DMS53 treated with DMSO at 0.1 percent for 48 hours (cell line): ENCODE results near the gene B4GALT2.

ENCODE experiments used
- DNase-seq: peaks from one replicate; lab custom pipeline; 2025; ENCODE audit not compliant: unreplicated experiment; lab: John Stamatoyannopoulos, UW

Gene B4GALT2, protein sequence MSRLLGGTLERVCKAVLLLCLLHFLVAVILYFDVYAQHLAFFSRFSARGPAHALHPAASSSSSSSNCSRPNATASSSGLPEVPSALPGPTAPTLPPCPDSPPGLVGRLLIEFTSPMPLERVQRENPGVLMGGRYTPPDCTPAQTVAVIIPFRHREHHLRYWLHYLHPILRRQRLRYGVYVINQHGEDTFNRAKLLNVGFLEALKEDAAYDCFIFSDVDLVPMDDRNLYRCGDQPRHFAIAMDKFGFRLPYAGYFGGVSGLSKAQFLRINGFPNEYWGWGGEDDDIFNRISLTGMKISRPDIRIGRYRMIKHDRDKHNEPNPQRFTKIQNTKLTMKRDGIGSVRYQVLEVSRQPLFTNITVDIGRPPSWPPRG

DNA sequence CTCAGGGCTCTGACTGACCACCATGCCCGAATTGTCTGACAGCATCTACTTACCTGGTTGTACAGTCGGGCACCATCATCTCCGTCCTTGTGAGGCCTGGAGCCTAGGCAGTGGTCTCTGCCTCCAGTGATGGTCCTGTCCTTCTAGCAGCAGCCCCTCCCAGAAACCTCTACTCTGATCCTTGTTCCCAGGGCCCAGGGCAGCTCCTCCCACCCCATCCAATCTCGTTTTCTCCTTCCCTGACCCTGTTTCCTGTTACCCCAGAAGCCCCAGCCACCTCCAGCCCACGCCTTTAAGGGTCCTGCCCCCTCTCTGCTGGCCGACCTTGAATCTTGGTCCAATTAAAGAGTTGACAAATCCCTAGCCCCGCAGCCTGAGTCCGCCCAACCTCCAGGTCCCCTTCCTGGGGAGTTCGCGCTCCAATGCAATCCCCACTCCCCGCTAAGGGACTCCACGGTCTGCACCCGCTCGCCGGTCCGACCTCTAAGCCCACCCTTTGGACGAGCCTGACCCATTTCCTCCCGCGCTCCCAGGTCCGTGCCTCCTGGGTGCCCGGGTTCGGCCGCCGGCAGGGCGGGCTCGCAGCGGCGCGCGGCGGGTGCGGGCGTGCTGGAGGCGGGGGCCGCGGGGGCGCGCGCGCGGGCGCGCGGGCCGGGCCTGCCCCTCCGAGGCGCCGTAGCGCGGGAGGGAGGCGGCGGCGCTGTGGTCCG, at the start of gene B4GALT2:
Gene B4GALT2, plus strand, starts transcription at position 660 of the 710 bp plus-strand sequence. CDS start 1,951 bp downstream, outside the sequence.
- no peak for DNase-seq

DNA sequence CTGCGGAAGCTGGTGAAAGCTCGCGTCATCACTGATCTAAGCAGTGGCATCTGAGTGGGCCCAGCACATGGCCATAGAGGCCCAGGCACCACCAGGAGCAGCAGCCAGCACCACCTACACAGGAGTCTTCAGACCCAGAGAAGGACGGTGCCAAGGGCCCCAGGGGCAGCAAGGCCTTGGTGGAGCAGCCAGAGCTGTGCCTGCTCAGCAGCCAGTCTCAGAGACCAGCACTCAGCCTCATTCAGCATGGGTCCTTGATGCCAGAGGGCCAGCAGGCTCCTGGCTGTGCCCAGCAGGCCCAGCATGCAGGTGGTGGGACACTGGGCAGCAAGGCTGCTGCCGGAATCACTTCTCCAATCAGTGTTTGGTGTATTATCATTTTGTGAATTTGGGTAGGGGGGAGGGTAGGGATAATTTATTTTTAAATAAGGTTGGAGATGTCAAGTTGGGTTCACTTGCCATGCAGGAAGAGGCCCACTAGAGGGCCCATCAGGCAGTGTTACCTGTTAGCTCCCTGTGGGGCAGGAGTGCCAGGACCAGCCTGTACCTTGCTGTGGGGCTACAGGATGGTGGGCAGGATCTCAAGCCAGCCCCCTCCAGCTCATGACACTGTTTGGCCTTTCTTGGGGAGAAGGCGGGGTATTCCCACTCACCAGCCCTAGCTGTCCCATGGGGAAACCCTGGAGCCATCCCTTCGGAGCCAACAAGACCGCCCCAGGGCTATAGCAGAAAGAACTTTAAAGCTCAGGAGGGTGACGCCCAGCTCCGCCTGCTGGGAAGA, 48.7 kb upstream of the B4GALT2 start:
- peak; percentile 25 for DNase-seq

DNA sequence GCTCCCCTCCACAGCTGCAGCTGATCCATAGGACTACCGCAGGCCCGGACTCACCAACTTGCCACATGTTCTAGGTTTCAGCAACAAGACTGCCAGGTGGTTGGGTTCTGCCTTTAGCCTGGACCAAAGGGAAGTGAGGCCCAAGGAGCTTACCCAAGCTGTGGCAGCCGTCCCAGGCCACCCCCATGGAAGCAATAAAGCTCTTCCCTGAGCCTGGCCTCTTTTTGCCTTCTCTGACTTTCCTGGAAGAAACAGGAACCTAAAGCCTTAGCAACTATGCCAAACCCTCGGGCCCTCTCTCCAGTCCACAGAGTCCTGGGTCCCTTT, 48.1 kb upstream of the B4GALT2 start:
- DNase-seq: no peak

DNA sequence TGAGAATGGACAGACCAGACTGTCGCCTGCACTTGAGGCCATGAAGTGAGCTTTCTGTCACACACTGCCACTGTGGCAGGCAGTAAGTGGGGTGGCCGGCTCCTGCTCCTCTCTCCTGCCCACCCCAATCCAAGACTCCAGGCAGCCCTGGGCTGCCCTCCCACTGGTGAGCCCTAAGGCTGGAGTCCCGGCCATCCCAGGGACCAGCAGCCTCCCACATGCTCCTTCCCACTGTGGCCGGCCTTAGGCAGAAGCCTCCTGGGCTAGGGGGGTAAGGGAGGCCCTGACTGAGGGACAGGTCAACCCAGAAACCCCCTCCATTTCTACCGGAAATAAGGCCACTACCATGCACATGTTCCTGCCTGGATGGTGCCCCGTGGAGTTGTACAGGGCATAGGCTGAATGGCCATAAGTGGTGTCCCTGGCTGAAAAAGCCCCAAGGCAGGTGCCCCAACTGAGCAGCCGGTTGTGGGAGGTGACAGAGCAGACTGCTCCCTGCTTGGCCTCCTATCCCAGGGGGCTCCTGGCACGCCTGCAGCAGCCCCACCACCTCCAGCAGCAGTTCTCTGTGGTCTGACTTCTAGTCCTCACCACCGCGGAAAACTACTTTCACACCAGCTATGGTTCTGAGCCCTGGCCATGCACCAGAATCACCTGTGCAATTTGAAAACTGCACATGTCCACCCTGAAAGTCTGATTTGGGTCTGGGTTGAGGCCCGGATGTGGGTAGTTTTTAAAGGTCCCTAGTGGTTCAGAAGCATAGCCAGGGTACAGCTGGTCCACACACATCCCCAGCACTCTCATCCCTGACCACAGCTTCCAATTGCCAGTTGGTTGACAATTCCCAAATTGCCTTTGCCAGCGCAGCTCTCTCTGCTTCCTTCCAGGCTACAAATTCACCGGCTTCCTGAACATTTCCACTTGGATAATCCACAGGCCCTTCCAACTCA, 47.0 kb upstream of the B4GALT2 start:
- no peak for DNase-seq

DNA sequence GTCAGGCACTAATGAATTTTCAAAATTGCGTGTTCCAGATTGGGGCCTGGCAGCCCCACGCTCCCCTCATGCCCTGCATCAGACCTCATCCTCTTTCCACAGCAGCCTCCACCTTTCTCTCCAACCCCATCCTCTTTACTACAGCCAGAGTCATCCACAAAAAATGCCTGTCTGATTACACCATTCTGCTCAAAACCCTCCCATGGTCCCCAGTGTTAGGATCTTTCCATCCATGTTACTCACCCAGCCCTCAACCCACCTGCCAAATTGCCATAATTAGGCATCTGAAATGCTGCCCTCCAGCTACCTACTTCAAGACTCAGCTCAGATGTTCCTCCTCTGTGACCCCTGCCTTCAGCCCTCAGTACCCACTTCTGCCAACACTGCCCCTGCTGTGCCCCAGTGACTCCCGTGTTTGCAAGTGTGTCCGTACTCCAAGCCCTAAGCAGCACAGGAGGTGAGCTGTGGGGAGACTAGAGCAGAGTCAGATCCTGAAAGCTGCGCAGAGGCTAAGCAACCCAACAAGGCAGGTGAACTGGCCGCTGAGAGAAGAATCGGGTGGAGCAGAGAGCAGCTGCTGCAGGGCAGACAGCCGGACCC, 46.1 kb upstream of the B4GALT2 start:
- no peak for DNase-seq

DNA sequence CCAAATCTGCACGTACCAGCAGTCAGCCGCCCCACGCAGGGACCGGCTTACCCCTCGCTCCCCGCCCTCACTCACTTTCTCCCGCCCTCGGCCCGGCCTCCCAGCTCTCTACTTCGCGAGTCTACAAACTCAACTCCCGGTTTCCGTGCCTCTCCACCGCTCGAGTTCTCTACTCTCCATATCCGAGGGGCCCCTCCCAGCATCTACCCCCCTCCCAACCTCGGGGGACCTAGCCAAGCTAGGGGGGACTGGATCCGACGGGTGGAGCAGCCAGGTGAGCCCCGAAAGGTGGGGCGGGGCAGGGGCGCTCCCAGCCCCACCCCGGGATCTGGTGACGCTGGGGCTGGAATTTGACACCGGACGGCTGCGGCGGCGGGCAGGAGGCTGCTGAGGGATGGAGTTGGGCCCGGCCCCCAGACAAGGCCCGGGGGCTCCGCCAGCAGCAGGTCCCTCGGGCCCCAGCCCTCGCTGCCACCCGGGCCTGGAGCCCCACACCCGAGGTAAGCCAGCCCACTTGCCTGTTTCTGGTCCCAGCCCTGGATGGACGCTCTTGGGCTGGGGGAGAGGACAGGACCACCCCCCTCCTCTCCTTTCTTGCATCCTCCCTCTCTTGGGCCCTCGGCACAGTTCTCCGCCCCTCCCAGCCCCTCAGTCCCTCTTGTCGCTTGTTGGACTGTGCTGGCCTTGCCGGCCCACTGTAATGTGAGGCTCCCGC, 45.5 kb upstream of the B4GALT2 start, which contains the start of gene ARTN:
Gene ARTN, plus strand, starts transcription at position 416 of the 715 bp plus-strand sequence. CDS start 1,856 bp downstream, outside the sequence.
- no peak for DNase-seq

DNA sequence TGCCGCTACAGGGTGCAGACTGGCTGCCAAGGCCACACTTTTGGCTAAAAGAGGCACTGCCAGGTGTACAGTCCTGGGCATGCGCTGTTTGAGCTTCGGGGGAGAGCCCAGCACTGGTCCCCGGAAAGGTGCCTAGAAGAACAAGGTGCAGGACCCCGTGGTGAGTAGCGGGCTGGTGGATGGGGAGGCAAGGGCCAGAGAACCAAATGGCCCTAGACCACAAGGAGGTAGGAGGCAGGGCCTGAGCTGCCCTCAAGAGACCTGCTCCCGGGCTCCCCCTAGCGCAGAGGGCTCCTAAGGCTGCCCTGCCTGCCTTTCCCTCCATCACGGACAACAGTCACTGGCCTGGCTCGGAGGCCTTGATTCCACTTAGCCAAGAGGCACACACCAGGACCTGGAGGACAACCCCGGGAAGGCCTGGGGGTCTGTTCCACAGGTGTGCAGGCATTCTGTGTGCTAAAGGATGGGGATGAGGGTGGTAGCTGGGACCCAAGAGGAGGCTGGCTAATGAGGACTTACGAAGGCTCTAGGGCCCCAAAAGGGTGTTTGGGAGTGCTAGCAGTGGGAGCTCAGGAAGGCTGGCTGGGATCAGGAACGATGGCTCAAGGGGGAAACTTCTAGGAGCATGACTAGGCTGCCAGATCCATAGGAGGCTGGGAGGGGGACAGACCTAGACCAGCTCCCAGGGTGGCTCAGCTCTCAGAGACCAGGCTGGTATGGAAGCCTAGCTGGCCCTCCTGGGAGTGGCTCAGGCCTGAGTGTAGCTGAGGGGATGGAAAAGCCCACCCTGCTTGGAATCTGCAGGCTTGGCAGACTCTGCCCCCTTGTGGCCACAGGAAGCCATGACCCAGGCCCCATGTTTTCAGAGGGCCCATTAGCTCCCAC, 44.7 kb upstream of the B4GALT2 start:
- peak; percentile 79 for DNase-seq

DNA sequence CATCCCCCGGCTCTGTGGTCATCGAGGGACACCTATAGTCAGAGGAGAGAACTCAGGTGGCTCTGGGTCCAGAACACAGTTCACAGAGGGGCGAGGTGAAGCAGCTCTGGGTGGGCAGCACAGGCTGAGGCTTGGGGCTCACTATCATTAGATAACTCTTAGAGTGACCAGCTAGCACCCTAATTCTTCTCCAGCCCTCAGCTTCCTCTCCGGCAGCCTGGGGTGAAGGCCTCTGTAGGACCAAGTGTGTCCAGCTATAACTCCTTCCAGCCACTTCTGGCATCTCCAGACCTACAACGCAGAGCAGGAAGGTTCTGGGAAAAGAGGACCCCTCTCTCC, 44.1 kb upstream of the B4GALT2 start:
- no peak for DNase-seq

DNA sequence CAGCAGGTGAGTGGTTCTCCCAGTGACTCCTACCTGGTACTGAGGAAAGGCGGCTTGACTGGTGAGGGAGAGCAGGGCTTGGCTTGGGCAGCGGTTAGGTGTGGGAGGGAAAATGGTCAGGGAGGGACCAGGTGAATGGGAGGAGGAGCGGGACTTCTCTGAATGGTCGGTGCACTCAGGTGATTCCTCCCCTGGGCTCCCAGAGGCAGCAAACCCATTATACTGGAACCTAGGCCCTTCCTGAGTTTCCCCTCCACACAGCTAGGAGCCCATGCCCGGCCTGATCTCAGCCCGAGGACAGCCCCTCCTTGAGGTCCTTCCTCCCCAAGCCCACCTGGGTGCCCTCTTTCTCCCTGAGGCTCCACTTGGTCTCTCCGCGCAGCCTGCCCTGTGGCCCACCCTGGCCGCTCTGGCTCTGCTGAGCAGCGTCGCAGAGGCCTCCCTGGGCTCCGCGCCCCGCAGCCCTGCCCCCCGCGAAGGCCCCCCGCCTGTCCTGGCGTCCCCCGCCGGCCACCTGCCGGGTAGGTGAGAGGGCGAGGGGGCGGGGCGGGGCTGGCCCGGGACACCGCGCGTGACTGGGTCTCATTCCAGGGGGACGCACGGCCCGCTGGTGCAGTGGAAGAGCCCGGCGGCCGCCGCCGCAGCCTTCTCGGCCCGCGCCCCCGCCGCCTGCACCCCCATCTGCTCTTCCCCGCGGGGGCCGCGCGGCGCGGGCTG, 43.1 kb upstream of the B4GALT2 start:
- peak; percentile 89 for DNase-seq

DNA sequence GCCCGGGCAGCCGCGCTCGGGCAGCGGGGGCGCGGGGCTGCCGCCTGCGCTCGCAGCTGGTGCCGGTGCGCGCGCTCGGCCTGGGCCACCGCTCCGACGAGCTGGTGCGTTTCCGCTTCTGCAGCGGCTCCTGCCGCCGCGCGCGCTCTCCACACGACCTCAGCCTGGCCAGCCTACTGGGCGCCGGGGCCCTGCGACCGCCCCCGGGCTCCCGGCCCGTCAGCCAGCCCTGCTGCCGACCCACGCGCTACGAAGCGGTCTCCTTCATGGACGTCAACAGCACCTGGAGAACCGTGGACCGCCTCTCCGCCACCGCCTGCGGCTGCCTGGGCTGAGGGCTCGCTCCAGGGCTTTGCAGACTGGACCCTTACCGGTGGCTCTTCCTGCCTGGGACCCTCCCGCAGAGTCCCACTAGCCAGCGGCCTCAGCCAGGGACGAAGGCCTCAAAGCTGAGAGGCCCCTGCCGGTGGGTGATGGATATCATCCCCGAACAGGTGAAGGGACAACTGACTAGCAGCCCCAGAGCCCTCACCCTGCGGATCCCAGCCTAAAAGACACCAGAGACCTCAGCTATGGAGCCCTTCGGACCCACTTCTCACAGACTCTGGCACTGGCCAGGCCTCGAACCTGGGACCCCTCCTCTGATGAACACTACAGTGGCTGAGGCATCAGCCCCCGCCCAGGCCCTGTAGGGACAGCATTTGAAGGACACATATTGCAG, 42.4 kb upstream of the B4GALT2 start:
- peak; percentile 45 for DNase-seq

DNA sequence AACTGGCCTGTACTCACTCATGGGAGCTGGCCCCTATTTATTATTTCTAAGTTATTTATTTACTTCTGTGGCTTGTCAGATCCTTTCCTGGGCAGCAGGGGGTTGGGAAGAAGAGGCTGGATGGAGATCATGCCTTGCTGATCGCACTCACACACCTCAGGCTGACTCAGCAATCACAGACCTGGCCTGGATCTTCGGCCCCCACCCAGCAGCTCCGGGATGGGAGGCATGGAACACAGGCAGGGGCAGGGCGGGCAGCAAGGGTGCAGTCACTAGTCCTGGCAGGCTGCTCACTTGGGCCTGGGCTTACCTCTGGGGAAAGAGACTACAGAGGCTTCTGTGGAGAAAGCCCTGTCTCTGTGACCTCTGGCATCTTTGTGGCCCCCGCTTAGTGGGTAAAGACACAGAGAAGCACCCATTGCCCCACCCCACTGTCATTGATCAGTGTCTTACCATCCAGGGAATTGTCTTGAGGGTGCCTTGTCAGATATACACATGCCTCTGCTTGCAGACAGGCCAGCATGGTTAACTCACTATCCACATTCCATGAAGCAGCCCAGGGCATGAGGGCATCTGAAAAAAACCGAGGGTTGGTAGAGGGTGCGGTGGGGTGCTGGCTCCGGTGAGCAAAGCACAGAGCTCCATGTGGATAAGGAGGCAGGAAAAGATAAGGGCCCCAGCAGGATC, 41.7 kb upstream of the B4GALT2 start:
- no peak for DNase-seq

DNA sequence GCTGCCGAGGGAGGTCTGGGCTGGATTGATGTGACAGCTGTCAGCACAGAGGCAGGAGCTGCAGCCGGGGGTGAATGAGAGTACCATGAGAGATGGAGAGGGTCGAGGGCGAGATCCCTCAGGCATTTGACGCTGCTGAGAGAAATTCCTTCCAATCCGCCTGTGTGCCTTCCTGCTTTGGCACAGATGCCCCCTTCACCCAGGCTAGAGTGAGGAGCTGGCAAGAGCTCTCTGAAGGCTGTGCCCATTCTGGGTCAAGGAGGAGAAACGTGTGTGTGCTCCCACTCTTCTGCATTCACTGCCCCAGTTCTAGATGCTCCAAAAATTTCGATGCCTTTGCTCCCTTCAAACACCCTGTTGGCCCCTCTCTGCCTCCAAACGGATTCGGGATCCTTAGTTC, 40.6 kb upstream of the B4GALT2 start:
- DNase-seq: no peak

DNA sequence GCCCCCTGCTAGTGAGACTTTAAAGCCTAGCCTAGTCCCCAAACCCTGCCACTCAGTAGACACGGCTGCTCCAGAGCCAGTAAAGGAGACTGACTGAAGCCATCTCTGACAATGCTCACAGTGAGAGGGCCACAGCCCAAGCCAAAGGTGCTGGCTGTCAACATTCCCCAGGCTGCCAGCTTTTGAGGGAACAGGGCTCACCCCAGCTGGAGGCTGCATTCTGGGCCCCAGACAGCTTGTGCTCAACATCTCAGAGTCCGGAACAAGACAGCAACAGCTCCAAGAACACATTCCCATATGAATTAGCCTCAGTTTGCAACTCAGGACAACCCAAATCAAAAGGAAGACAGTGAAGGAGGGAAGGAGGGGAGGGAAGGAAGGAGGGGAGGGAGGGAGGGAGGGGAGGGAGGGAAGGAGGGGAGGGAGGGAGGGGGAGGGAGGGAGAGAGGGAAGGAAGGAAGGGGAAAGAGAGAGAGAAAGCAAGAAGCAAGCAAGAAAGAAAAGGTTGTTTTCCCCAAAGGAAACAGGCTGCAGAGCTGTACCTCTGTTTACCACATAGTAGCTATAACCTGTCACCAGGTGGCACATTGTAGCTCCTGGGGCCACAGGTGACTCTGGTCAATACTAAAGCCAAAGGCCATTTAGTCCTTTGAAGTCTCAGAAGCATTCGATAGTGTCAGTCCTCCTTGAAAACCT, 40.0 kb upstream of the B4GALT2 start:
- DNase-seq: no peak

DNA sequence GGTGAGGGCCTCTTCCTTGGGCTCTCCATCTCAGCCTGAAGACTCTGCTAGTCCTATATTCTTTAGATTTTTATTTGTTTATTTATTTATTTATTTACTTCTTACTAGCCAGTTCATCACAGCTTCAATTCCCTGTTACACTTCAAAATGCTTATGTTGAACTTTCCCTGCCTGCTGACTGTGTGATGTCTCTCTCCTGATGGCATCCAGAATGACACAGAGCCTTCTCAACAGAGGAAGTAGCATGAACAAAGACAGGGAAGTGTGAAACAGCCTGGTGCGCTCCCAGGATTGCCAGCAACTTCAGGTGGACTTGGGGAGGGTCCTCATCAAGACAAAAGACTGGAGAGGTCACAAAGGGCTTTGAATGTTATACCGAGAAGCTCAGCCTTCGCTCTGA, 36.6 kb upstream of the B4GALT2 start:
- no peak for DNase-seq

DNA sequence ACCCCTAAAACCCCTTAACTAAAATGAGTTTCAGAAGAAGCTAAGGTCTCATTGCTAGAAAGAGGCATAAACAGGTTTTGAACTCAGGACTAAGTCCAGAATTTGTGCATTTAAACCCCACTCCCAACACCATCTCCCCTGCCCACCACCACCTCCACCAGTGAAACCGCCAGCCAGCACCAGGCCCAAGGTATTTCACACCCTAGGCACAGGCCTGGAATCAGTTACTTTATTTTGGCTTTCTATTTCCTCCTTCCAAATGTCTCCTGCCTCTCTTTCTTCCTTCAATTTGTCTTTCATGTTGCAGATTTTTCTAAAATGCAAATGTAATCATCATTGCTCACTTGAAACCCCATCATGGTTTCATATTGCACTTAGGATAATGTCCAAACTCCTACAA, 34.1 kb upstream of the B4GALT2 start:
- DNase-seq: no peak

DNA sequence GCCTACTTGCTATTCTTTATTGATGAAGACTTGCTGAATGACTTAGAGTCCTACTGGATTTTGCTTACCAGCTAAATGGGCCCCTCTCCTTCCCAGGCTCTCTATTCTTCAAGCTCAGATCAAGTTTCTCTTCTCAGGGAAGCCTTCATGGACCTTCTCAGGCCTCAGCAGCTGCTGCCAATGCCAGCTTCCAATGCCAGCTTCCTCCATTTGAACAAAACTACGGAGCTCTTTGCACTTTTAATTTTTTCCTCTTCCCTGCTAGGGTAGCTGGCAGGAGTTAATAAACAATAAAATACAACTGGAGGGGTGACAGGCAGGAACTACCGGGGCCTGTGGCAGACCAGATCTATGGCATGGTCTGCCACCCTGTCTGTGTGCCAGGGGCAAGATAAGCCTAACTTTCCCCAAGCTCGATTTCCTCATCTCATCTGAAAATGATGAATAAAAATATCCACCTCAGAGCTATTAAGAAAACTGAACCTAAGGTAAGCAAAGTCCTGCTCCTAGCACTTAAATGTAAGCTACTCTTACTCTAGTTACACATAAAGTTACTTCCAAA, 33.3 kb upstream of the B4GALT2 start:
- DNase-seq: no peak
